ENCODE data around the gene UTP14A.

DNA sequence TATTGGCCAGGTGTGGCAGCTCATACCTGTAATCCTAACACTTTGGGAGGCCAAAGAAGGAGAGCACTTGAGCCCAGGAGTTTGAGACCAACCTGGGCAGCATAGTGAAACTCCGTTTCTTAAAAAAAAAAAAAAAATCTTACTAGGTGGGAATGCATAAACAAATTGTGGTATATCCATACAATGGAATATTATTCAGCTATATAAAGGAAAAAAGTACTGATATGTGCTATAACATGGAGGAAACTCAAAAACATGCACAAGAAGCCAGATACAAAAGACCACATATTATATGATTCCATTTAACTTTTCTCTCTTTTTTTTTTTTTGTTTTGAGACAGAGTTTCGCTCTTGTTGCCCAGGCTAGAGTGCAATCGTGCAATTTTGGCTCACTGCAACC, 63.0 kb downstream of the UTP14A start:
- TF ChIP-seq, protein P1, sequence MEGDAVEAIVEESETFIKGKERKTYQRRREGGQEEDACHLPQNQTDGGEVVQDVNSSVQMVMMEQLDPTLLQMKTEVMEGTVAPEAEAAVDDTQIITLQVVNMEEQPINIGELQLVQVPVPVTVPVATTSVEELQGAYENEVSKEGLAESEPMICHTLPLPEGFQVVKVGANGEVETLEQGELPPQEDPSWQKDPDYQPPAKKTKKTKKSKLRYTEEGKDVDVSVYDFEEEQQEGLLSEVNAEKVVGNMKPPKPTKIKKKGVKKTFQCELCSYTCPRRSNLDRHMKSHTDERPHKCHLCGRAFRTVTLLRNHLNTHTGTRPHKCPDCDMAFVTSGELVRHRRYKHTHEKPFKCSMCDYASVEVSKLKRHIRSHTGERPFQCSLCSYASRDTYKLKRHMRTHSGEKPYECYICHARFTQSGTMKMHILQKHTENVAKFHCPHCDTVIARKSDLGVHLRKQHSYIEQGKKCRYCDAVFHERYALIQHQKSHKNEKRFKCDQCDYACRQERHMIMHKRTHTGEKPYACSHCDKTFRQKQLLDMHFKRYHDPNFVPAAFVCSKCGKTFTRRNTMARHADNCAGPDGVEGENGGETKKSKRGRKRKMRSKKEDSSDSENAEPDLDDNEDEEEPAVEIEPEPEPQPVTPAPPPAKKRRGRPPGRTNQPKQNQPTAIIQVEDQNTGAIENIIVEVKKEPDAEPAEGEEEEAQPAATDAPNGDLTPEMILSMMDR (conservative IDR thresholded peaks at IDR 0.05; ENCODE audit: low read depth, low read length): no peak
- no peak for TF ChIP-seq EZH2 (IDR thresholded peaks at IDR 0.05; ENCODE audit: low read length, unreplicated experiment)
